ENCODE measurements around the gene PDE6D.
"Not testable (repeated sequence)": the region's sequence is repeated elsewhere in the genome, so short reads cannot be mapped to it uniquely, and the experiment has no call there.

Gene PDE6D

DNA sequence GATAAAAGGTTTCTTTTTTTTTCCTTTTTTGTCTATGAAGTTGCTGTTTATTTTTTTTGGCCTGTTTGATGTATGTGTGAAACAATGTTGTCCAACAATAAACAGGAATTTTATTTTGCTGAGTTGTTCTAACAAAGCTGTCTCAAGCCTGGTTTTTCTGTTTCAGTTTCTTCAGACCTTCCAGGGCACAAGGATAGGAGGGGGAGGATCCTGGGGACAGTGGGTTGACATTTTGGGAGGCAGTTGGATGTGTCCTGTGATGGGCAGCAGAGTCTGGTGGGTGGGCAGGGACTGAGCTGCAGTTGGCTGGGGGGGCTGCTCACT is 67.7 kb downstream of the PDE6D start:
- DNase-seq (ENCODE audit: extremely low spot score) = not testable (repeated sequence)
- ChIA-PET CTCF (interaction anchor here (0.8 to 5.4 kb wide), 12 partner anchors 11 to 150 kb away, joined by 3 to 136 read pairs (median 10); partner anchors contain the start of gene PDE6D), POLR2A (interaction anchor here (0.6 to 3.2 kb wide), 10 partner anchors 12 to 100 kb away, joined by 3 to 20 read pairs (median 7); no protein-coding TSS in a partner anchor)
- 0 out of 2 replicates have a peak, but pooled peaks have one; percentile 1 for TF ChIP-seq ELF4 (IDR thresholded peaks at IDR 0.05)
- TF ChIP-seq, protein P1, sequence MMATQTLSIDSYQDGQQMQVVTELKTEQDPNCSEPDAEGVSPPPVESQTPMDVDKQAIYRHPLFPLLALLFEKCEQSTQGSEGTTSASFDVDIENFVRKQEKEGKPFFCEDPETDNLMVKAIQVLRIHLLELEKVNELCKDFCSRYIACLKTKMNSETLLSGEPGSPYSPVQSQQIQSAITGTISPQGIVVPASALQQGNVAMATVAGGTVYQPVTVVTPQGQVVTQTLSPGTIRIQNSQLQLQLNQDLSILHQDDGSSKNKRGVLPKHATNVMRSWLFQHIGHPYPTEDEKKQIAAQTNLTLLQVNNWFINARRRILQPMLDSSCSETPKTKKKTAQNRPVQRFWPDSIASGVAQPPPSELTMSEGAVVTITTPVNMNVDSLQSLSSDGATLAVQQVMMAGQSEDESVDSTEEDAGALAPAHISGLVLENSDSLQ (IDR thresholded peaks at IDR 0.05) = 0 out of 2 replicates have a peak, but pooled peaks have one; percentile 23

DNA sequence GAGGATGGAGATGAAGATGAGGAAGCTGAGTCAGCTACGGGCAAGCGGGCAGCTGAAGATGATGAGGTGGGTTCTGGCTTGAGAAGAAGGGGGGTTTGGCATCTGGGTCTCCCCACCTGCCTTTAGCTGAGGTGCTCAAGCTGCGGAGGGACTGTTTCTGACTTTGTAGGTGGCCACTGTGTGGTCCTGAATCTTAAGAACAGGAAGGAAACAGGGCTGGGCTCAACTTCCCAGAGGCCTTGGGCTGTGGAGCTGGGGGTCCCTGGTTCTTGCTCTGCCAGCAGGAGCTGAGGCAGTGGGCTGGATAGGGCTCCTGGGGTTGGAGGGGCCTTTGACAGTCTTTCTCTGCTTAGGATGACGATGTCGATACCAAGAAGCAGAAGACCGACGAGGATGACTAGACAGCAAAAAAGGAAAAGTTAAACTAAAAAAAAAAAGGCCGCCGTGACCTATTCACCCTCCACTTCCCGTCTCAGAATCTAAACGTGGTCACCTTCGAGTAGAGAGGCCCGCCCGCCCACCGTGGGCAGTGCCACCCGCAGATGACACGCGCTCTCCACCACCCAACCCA is 68.5 kb downstream of the PDE6D start:
- POLR2A ChIA-PET = interaction anchor here (0.7 to 3.2 kb wide), 2 partner anchors 40 to 99 kb away, joined by 3 to 13 read pairs; no protein-coding TSS in a partner anchor
- CTCF ChIA-PET = interaction anchor here (1.2 to 5.4 kb wide), 3 partner anchors 19 to 38 kb away, joined by 4 to 136 read pairs (median 30); no protein-coding TSS in a partner anchor
- not testable (repeated sequence) for DNase-seq (ENCODE audit: extremely low spot score)

DNA sequence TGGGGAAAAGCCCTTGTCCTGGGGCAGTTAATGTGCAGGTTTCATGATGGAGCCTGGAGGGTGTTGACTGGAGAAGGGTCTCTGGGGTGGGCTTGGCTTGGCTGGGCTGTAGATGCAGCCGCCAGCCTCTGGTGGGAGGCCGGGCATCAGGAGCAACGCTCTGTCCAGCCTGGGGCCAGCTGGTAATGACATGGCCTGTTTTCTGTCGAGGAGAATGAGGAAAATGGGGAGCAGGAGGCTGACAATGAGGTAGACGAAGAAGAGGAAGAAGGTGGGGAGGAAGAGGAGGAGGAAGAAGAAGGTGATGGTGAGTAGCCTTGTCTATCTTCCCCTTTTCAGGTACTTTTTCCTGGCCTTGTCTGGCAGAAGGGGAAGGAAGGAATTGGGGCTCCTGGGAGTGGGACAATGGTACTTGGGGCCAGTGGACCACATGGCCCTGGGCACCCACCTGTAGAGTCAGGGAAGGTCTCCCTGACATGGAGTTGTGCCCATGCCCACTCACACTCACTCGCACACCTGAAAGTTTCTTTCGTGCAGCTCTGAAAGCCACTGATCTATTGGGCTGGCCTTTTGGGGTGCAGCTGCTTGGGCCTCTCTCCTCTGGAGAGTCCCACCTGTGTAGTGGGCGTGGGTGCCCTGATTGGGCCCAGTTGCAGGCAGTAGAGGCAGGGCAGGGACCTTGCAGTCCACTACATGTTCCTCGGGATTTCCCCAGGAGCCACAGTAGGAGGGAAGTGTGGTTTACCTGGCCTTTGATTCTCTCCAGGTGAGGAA is 69.2 kb downstream of the PDE6D start:
- ChIA-PET POLR2A (interaction anchor here (0.7 kb wide), 1 partner anchor 39 kb away, joined by 3 read pairs; no protein-coding TSS in a partner anchor), CTCF (interaction anchor here (5.4 kb wide), 1 partner anchor 37 kb away, joined by 136 read pairs; no protein-coding TSS in a partner anchor)
- DNase-seq (ENCODE audit: extremely low spot score) = no peak
- TF ChIP-seq BHLHE40 (IDR thresholded peaks at IDR 0.05; ENCODE audit: borderline replicate concordance) = no peak
- TF ChIP-seq ELF4 (IDR thresholded peaks at IDR 0.05) = no peak
- TF ChIP-seq LEF1 (IDR thresholded peaks at IDR 0.05; ENCODE audit: borderline replicate concordance) = no peak
- no peak for TF ChIP-seq HDGF (IDR thresholded peaks at IDR 0.05; ENCODE audit: borderline replicate concordance)
- TF ChIP-seq ZNF384 (IDR thresholded peaks at IDR 0.05) = no peak
- no peak for TF ChIP-seq SUZ12 (IDR thresholded peaks at IDR 0.05)
- no peak for TF ChIP-seq L3MBTL2 (conservative IDR thresholded peaks at IDR 0.05)
- no peak for TF ChIP-seq FOXK2 (IDR thresholded peaks at IDR 0.05)
- no peak for TF ChIP-seq FOXM1 (IDR thresholded peaks at IDR 0.05; ENCODE audit: borderline replicate concordance)
- TF ChIP-seq TARDBP (IDR thresholded peaks at IDR 0.05) = no peak
- no peak for TF ChIP-seq FOXA1 (IDR thresholded peaks at IDR 0.05)
- TF ChIP-seq, protein P1 (IDR thresholded peaks at IDR 0.05) = no peak
- no peak for TF ChIP-seq ARNT (IDR thresholded peaks at IDR 0.05)

DNA sequence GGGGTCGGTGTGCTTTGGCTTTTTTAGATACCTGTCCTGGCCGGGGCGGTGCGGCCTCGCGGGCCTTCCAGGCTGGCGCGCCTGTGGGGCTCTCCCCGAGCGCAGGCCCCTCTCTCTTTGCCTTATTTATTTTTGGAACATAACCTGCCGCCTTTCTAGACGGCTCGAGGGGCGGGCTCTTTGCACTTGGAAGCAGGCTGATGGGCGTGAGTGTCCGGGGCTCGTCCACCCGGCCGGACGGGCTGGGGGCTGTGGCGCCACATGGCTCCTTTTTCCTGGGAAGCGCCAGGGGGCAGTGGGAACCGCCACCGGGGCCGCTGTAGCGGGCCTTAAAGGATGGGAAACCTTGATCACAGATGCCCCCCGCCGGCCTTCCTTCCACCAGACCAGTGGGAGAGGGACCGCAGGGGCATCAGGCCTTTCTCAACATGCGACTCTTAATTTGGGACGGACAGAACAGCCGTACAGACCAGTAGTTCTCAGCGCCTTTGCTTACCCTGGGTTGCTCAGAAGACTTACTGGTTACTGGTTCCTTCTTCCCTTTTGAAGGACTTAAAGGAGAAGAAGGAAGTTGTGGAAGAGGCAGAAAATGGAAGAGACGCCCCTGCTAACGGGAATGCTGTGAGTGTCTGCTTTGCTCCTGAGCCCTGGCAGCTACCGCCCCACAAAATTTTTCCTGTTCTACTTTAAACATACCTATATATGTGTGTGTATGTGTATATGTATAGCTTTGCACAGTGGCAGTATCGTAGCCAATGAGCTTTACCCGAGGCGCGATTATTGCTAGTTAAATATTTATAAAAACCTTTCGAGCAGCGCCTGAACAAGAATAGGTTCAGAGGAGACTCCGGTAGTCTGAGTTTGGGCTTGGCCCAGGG is 70.0 kb downstream of the PDE6D start:
- POLR2A ChIA-PET = no interaction called here
- TF ChIP-seq FOXA1 (IDR thresholded peaks at IDR 0.05) (no peak), ARNT (IDR thresholded peaks at IDR 0.05) (no peak), SP1 (IDR thresholded peaks at IDR 0.05) (no peak), ELF4 (IDR thresholded peaks at IDR 0.05) (no peak), CTBP1 (IDR thresholded peaks at IDR 0.05; ENCODE audit: borderline replicate concordance) (no peak), HDGF (IDR thresholded peaks at IDR 0.05; ENCODE audit: borderline replicate concordance) (no peak), FOXM1 (IDR thresholded peaks at IDR 0.05; ENCODE audit: borderline replicate concordance) (no peak), L3MBTL2 (conservative IDR thresholded peaks at IDR 0.05) (no peak), BHLHE40 (IDR thresholded peaks at IDR 0.05; ENCODE audit: borderline replicate concordance) (no peak), SUZ12 (IDR thresholded peaks at IDR 0.05) (no peak), ZNF384 (IDR thresholded peaks at IDR 0.05) (no peak), TARDBP (IDR thresholded peaks at IDR 0.05) (no peak), NFRKB (IDR thresholded peaks at IDR 0.05) (no peak), LEF1 (IDR thresholded peaks at IDR 0.05; ENCODE audit: borderline replicate concordance) (no peak), FOXK2 (IDR thresholded peaks at IDR 0.05) (no peak)
- TF ChIP-seq, protein P1 (IDR thresholded peaks at IDR 0.05) = no peak
- CTCF ChIA-PET = no interaction called here
- DNase-seq (ENCODE audit: extremely low spot score) = no peak

DNA sequence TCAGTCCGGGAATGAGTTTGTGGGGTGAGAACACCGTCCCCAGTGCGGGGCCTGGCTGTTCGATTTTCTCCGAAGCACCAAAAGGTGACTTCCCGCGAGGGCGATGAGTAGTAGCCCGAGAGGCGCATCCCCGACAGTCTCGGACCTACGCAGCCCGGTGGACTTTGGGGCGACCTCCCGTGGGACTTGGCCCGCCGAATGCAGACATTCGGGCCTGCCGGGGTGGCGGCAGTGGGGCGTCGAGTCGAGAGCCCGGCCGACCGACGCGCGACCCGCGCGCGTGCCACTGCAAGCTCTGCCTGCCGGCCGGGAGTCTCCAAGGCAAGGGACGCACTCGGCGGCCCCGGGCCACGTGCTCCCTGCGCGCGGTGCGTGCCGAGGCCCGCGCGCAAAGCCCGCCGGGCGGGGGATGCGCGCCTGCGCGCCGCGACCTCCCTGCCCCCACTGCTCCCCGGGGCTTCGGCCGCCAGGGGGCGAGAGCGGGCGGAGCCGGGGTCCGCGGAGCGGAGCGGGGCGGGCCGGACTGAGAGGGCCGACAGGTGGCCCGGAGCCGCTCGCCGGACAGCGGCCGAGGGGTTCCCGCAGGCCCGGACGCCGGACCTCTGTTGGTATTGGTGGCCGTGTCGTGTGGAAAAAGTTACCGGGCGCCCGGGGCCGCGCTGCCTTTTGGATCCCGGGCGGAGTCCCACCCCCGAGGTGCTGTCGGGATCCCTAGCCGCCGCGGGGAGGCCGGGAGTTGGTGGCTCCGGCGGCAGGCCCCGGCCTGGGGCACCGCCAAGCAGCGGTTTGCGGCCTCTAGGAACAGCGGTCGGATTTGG is 70.9 kb downstream of the PDE6D start:
- DNase-seq (ENCODE audit: extremely low spot score) = peak; percentile 73
- CTCF ChIA-PET = interaction anchor here (1.0 to 1.4 kb wide), 3 partner anchors 33 to 64 kb away, joined by 3 to 6 read pairs (median 5); no protein-coding TSS in a partner anchor
- TF ChIP-seq FOXM1 (IDR thresholded peaks at IDR 0.05; ENCODE audit: borderline replicate concordance) (peak; percentile 62; the same call in 1 of the 2 replicates), FOXA1 (IDR thresholded peaks at IDR 0.05) (no peak), ARNT (IDR thresholded peaks at IDR 0.05) (peak; percentile 95), L3MBTL2 (conservative IDR thresholded peaks at IDR 0.05) (peak; percentile 90), HDGF (IDR thresholded peaks at IDR 0.05; ENCODE audit: borderline replicate concordance) (no peak), LEF1 (IDR thresholded peaks at IDR 0.05; ENCODE audit: borderline replicate concordance) (peak; percentile 48; the same call in 1 of the 2 replicates), SUZ12 (IDR thresholded peaks at IDR 0.05) (no peak)
- POLR2A ChIA-PET = interaction anchor here (0.9 to 11.5 kb wide), 6 partner anchors 21 to 76 kb away, joined by 4 to 186 read pairs (median 13); no protein-coding TSS in a partner anchor
